Activated CD4-positive, CD25-positive, alpha-beta regulatory T cell treated with anti-CD3 and anti-CD28 coated beads, Interleukin-2, amount 50 U/mL, for 24 hours (primary cell): Measurements from ENCODE around the gene PHACTR3.
"Not testable (repeated sequence)": the region's sequence is repeated elsewhere in the genome, so short reads cannot be mapped to it uniquely, and the experiment has no call there.

Experiments used
- ATAC-seq, 2 donors: fragments of 150-1000 bp; cut with Tn5 transposase; one replicate each; pipeline ENCODE4 v1.10.0; 2021; ENCODE audit warnings: mild to moderate bottlenecking in 1 of 2, moderate library complexity in 1 of 2

PHACTR3 gene

DNA sequence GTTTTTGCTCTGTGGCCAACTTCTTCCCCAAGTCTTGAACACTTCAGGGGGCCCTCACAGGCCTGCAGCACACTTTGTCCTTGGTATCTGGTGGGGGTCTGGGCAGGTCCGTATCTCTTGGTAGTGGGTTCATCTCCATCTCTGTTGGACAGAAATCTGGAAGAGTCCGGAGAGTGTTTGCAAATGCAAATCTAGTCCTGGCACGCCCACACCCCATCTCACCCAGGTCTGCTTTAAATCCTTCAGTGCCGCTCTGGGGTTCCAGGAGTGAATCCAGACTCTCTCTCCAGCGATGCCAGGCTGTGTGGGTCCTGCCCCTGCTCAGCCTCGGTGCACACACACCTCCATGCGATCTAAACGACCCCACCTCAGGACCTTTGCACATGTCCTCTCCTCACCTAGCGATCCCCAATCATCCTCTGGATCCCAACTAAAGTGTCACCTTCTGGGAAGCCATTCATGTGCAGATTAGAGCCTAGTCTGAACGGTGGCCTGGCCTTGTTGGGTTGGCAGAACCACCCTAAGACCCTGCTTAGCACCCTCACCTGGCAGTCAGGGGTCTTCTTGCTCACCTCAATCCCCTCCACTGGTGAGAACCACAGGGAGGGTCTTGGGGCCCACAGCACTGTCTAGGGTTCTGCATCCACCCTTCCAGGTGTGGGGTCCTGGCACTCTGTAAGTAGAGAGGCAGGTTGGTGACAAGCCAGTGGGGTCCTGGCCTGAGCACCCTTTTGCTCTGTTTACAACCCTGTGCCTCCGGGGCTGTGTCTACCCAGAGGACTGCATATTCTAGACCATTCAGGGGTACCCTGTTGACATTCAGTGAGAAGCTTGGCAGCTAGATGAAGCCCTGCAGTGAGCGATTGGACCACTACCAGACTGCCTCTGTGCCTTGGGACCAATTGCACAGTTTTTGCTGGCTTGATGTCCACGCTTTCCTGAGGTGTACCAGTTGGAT, 228.3 kb downstream of the PHACTR3 start:
- no peak for ATAC-seq

DNA sequence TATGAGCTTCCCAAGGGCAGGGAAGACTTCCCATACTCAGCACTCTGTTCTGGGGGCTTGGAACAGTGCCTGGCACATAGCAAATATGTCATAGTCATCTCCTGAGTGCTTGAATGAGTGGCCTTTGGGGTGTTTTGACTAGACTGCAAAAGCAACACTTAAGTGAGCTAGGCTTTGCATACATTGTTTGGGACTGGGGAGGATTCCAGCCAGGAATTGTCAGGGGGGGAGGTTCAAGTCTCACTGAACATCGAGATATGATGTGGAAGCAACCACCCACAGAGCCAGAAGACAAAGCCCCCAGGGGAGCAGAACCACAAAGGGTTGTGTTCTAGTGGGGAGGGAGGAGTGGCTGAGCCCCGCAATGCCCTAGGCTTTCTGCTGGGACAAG, 230.7 kb downstream of the PHACTR3 start:
- ATAC-seq, result no peak

DNA sequence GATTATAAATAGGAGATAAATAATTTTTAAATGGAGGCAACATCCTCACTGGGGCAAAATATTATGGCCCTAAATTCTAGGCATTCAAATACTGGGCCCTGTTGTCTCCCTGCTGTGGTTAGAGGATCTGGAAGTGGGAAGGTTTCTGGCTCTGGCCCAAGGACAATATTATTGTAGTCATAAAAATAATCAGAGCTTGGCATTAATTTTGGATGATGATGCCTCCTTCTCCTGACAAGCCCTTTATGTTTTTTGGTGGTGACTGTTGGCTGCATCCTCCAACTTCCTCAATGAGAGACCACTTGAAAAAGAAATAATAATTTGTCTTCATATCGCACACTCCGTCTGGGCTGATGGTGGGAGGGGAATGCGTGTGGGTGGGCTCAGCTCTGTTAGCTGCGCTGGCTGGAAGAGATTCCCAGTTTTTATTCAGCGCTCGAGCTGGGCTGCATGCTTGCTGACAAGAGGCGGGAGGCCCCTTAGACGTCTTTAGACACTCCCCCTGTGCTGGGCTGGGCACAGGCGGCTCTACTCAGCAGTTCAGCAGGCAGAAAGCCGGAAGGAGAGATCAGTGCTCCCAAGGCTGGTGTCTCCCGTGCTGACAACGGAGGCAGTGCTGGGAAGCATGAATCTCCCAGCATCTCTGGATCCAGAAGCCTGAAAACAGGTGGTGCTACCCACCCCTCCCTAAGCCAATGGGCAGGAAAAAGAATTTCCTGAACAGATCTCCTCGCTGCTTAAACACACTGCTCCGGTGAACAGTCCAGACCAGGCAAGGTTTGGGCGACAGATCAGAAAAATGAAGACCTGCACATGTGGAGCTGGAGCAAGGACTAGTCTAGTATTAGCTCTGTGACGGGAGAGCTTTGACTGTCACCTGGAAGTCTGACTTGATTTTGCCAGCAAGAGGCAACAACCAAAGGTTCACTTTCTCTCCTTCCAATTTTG, 231.4 kb downstream of the PHACTR3 start:
- no peak for ATAC-seq

DNA sequence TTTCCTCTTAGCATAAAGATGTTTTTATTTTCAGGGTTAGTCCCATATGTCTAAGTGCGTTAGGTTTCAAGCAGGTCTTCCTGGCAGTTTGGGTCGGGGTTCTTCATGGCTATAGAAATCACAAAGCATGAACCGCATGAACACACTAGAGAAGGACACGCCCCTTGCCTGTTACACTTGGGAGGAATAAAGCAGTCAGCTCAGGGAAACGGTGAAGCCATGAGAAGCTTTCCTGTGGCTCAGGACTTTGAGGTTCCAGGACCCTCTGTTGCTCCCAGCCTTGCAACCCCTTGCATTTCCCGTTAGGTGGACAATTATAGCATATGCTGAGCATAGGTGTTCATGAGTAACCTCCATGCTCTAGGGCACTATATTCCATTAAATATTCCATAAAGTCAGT, 232.4 kb downstream of the PHACTR3 start:
- ATAC-seq, result no peak

DNA sequence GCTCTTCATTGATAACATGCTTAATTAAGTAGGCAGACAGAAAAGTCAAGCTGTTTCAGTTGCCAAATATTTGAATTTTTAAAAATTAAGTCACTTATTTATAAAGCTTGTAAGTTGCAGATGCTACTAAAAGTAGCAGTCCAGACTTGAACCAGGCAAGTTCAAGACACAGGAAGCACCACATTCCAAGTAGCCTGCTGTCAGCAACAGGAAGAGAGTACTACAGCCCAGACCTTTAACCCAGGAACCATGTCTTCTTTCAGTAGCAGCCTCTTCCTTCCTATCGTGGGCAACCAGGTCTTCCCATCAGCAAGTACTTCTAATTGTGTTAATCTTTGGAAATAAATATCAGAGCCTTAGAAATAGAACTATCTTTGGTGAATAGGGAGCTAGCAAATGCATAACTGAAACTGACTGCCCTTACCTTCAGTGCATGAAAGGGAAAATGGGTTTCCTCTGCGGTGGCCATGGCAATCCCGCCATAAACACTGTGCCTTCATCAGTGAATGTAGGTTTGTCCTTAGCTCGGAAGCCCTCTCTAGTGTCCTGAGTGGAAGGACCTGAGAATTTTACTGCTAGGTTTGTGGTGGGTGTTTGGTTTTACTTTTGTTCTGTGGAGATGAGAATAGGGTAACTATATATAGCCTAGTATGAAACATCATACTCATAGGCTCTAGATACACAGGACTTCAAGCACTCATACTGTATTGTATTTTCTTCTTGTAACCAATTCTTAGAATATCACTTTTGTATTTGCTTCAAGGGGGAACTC, 233.5 kb downstream of the PHACTR3 start:
- ATAC-seq, result no peak

DNA sequence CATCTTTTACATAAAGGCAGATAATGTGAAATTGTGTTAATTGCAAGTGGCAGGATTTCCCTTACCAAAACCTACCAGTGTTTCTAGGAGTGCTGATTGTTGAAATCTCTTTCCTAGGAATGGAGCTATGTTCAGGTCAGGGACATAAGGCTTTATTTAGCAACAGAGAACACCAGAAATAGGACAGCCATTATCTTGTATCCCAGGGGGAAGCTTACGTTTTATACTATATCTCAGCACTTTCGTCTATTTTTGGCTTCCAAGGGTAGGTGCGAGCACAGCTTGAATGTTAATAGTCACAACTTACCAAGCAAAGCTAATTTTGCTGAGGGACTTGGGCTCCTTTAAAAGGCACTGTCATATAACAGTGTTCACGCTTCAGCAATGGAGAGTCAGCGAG, 235.1 kb downstream of the PHACTR3 start:
- ATAC-seq, result no peak

DNA sequence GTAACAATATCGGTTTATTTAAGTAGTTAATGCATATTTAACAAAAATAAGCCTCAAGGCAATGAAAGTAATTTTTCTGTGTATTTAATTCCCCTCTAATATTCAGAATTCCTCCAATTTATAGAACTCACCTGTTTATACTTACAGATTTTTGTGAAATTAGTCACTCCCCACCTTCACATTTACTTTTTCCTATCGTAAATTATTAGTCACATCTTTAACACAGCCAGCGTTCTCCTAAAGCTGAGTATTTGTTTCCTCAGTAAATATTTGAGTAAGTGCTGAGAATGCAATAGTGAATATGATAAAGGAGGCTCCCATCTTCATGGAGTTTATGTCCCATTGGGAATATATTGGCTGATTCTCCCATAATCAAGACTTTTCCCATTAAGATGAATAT, 241.1 kb downstream of the PHACTR3 start:
- no peak for ATAC-seq

DNA sequence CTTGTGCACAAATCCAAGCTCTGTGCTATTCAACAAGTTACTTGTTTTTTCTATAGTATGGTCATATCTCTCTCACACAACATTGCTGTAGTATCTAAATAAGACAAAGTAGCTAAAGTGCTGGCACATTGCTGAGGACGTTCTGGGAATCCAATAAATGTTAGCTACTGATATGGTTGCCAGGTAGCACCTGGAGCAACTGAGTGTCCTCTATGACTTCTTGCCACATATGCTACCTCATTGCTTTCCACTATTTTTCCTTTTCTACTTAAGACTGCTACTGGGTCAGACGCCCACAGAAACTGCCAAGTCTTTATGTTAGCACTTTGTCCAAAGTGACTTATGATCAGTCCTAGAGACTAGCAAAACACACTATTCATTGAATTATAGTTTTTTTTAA, 243.8 kb downstream of the PHACTR3 start:
- ATAC-seq, result no peak

DNA sequence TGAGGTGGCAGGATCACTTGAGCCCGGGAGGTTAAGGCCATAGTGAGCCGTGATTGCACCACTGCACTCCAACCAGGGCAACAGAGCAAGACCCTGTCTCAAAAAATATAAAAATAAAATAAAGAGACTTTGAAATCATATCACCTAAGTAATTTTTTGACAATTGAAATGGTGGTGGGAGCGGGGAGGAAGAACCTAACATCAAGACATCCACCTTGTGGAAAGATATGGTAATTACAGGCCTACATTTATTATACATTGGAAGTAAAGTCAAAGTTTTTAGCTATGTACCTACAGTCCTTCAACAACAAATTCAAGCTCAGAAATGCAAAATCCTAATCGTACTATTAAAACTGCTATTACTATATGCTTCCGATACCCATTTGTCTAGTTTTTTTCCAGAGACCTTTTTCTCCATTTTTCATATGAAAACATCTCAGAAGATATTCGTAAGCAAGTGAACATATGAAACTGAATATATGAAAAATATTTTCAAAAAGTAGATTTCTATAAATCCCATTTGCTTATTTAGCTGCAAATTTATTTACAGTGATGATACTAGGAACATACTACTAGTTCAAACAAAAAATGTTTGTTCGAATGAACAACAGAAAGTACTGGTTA, 245.8 kb downstream of the PHACTR3 start:
- no peak for ATAC-seq

DNA sequence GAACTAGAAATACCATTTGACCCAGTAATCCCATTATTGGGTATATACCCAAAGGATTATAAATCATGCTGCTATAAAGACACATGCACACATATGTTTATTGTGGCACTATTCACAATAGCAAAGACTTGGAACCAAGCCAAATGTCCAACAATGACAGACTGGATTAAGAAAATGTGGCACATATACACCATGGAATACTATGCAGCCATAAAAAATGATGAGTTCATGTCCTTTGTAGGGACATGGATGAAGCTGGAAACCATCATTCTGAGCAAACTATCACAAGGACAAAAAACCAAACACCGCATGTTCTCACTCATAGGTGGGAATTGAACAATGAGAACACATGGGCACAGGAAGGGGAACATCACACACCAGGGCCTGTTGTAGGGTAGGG, 252.2 kb downstream of the PHACTR3 start:
- ATAC-seq, result not testable (repeated sequence)

DNA sequence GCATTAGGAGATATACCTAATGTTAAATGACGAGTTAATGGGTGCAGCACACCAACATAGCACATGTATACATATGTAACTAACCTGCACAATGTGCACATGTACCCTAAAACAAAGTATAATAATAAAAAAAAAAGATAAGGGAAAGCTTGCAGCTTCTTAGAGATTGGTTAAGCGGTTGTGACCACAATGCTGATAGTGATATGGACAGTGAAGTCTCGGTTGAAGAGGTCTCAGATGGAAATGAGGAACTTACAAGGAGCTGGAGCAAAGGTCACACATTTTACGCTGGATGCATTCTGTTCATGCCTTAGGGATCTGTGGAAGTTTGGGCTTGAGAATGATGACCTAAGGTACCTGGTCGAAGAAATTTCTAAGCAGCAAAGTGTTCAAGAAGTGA, 252.6 kb downstream of the PHACTR3 start:
- ATAC-seq, result not testable (repeated sequence)

DNA sequence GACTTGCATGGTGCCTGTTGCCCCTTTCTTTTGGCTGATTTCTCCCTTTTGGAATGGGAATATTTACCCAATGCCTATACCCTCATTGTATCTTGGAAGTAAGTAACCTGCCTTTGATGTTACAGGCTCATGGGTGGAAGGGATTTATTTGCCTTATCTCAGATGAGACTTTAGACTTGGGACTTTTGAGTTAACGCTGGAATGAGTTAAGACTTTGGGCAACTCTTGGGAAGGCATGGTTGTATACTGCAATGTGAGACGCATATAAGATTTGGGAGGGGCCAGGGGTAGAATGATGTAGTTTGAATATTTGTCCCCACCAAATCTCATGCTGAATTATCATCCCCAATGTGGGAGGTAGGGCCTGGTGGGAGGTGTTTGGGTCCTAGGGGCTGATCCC, 253.6 kb downstream of the PHACTR3 start:
- no peak for ATAC-seq

DNA sequence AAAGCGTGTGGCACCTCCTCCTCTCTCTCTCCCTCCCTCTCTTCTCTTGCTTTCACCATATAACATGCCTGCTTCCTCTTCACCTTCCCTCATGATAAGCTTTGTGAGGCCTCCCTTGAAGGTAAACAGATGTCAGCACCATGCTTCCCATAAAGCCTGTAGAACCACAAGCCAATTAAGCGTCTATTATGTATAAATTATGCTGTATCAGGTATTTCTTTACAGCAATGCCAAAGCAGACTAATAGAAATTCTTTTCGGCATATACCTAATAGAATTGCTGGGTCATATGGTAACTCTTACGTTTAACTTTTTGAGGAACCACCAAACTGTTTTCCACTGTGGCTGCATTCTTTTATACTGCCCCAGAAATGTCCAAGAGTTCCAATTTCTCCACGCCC, 254.1 kb downstream of the PHACTR3 start:
- no peak for ATAC-seq

DNA sequence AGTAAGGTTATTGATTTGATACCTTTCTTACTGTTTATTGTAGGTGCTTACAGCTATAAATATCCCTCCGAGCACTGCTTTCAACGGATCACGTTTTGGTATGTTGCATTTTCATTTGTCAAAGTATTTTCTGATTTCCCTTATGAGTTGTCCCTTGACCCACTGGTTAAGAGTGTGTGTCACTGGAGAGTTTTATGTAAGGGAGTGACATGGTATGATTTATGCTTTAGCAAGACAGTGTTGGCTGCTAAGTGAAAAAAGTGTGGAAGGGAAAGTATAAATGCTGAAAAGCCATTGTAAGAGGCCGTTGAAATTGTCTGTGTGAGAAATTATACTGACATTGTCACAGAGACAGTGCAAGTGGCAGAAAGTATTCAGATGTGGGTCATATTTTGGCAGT, 257.1 kb downstream of the PHACTR3 start:
- no peak for ATAC-seq

DNA sequence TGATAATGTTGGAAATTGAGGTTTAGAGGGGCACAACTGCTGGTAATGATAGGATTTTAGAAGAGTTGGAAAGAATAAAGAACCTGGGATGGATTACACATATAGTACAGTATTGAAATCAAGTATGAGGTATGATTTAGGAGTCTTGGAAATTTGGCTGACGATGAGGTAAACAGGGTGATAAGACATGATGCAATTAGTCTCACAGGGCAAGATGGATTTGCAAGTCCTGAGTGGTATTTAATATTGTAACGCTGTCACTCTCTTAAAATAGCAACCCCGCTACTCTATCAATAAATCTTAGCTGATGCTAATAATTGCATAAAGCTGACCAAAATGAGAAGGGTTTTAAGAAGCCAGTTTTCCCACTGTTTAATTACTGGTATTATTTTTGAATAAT, 258.7 kb downstream of the PHACTR3 start:
- no peak for ATAC-seq

DNA sequence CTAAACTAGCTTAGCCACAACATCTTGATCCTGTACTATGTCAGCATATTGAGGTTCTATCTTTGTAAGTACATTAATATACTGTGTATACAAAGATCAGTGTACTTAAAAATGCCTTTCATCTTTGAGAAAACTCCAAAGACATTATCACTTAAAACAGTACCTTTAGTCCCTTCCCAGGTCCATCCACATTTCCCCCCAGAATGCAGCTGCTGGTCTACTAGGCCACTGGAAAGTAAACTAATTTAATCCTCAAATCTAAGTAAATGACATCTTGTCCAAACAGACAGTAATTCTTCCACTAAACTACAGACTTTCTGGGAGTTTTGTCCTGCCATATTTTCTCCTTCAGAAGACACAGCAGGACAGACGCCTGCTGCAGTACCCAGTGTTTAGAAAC, 260.4 kb downstream of the PHACTR3 start:
- no peak for ATAC-seq

DNA sequence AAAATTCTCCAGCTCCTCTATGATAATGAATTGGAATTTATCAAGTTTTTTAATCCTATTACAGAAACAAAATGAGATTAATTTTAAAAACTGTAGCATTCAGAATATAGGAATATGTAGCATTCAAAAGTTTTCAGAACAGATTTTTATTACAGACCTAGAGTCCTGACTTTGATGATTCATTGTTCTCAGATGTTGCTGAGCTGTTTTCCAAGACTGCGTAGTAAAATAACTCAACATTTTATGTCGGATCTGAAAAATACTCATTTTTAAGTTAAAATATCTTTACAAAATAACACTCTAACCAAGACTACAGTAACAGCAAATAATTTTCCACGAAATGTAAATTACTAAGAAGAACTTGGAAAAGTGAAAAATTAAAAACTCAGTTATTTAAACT, 262.0 kb downstream of the PHACTR3 start:
- no peak for ATAC-seq

DNA sequence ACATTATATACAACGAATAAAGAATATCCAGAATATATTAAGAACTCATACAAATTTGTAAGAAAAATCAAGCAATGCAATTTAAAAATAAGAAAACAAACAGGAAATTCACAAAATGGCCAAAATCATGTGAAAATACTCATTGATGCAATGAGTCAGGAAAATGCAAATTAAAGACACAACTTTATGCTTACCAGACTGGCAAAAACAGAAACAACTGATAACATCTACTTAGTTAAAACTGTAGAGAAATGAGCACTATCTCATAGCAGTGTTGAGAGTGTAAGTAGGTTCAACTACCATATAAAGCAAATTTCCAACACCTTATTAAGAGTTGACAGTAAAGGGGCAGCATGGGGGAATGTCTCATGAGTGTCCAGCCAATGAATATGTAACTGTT, 266.8 kb downstream of the PHACTR3 start:
- ATAC-seq, result no peak

DNA sequence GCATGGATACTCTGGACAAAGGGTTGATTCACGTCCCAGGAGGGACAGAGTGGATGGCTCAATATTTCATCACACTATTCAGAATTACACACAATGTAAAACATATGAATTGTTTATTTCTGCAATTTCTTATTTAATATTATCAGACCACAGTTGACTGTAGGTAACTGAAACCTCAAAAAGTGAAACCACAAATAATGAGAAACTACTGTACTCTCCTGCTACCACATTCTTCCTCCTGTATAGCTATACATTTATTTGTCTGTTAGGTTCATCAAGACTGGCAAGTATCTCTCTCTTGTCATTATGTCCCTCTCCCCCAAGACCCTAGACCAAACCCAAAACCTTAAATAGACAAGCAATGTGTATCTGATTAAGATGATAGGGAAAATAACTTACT, 269.1 kb downstream of the PHACTR3 start:
- ATAC-seq, result no peak

DNA sequence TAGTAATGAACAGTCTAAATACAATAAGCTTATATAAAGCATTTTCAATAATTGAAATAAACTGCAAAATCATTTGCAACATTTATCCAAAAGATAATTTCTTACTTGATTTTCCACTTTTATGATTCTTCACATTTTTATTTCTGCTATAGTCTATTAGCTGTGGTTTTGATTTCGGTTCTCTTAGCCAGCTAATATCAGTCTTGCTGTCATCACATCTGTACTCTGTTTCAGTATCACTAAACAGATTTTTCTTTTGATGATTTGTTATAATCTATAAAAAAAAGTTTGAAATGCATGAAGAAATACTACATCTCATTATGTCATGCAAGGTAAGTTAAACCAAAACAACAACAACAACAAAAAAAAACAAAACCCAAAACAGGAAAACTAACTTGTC, 275.9 kb downstream of the PHACTR3 start:
- no peak for ATAC-seq

DNA sequence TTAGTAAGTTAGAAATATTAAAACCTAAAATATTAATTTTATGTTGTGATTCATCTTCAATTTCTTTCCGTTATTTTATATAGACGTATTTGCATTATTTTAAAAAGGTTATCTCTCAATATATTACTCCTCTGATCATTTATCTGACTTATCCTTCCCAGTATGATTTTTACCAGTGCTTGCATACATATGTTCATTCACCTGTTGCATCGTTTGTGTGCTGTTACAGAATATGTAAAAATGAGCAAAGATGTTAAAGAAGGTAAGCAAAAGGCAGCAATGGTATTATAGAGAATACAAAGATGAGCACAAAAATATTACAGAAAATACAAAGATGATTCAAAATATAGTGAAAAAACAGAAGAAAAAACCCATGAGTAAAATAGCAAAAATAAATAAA, 280.2 kb downstream of the PHACTR3 start:
- ATAC-seq, result no peak

DNA sequence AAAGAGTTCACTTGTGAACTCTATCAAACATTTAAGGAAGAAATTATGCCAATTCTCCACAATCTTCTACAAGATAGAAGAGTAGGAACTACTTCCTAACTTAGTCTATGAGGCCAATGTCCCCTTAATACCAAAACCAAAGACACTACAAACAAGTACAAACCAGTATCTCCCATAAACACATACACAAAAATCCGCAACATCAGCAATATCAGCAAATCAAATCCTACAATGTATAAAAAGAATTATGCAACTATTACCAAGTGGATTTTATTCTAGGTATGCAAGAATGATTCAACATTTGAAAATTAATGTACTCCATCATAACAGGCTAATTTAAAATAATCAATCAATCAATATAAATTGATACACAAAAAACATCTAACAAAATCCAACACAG, 283.7 kb downstream of the PHACTR3 start:
- ATAC-seq, result no peak
